Measurements from ENCODE around the gene OR12D2.

- no peak for TF ChIP-seq EZH2 (IDR thresholded peaks at IDR 0.05; ENCODE audit: borderline replicate concordance, low read length)
- no peak for TF ChIP-seq CTCF (conservative IDR thresholded peaks at IDR 0.05 in 1 of 2, IDR thresholded peaks at IDR 0.05 in 1 of 2; ENCODE audit: extremely low read depth in 1 of 2, insufficient read depth in 1 of 2, low read depth in 1 of 2, low read length in 2 of 2)
Observed at GRCh38 chr6:29375191-29375590, 20.2 kb upstream of the OR12D2 start, which contains the start of gene OR12D3.

Measured in mammary epithelial cell (primary cell).